T-helper 2 cell (primary cell): ENCODE measurements around the gene SHISAL2A.
"Not testable (repeated sequence)": the region's sequence is repeated elsewhere in the genome, so short reads cannot be mapped to it uniquely, and the experiment has no call there.

ENCODE experiments used
- DNase-seq, 5 experiments: peaks; one replicate each; pipeline versions ENCODE4 v3.0.0 to v3.0.0-alpha.2; 2012 to 2022

The SHISAL2A gene

DNA sequence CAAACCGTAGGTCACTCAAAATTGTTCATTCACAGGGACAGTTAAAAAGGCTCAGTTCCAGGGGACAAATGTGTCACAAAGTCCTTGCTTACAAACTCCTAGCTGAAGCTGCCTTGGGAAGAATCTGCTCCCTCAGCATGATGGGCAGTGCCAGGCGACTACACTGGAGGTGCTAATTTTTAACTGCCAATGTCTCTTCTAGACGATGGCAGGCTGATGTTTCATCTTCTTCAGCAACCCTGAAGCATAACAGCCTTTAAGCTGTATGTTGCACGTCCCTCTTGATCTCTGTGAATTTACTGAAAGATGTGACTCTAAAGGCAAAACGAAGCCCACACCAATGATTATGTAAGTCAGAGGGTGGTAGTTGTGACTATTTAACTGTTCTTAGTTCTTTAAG lies 53.9 kb downstream of the SHISAL2A start:
- DNase-seq: no peak

- DNase-seq: no peak
These were observed 58.9 kb downstream of the SHISAL2A start for GRCh38 chr1:52691821-52692220.

DNA sequence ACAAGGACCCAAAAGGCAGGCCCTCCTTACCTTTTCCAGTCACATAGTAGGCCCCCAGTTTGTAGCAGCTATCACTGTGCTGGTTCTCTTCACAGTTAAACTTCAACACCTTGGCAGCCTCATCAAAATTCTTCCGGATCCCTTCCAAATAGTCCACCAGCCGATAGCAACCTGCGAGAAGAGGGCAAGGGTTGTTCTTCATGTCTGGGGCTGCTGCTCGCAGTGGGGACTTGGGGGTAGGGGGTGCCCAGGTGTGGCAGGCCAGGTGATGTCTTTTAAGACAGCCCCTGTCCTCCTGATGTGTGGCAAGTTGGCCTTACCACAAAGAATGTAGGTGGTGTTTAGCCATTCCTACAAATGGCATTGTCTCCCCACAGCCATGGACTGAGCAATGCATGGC lies 59.7 kb downstream of the SHISAL2A start:
- no peak for DNase-seq

DNA sequence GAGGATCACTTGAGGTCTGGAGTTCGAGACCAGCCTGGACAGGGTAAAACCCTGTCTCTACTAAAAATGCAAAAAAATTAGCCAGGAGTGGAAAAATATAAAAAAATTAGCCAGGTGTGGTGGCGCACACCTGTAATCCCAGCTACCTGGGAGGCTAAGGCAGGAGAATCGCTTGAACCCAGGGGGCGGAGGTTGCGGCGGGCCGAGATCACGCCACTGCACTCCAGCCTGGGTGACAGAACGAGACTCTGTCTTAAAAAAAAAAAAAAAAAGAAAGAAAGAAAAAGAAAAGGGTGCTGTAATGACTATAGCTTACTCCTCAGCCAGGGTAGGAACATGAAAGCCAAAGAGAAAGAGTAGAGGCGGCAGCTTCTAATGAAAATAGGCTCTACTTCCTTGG lies 60.4 kb downstream of the SHISAL2A start:
- not testable (repeated sequence) for DNase-seq

GRCh38 chr1:52693843-52694242 lies 60.9 kb downstream of the SHISAL2A start:
- DNase-seq: no peak

- DNase-seq: no peak
These were observed 62.7 kb downstream of the SHISAL2A start for GRCh38 chr1:52695627-52696026.

GRCh38 chr1:52697795-52698674 lies 65.1 kb downstream of the SHISAL2A start, which contains the start of gene COA7:
TSS of gene COA7 (minus strand) at chr1:52698347. CDS start at chr1:52698326, 21 bp downstream.
- DNase-seq: peak; percentile 46 to 70 (median 53)

- peak; percentile 52 to 96 (median 74) for DNase-seq
These were observed 70.2 kb downstream of the SHISAL2A start for GRCh38 chr1:52702886-52703787.

GRCh38 chr1:52706136-52706670 lies 73.2 kb downstream of the SHISAL2A start:
- DNase-seq: no peak
